Measurements from ENCODE around the gene IL17RB.

DNA sequence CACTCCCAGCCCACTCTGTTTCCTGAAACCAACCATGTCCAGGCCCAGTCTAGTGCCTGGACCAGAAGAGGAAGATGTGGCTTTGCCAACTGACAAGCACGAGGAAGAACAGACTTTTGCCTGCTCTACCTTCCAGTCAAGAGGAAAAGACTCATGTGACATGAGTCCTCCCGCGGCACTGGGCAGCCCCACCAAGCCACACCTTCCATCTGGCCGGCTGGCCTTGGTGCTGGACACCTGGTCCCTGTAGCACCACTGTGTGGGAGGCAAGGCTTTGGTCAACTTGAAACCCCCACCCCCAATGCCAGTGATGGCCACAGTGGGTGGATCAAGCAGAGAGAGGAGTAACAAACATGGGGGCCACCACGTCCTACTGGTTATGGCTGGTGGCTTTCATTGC is 12.7 kb upstream of the IL17RB start:
- no peak for TF ChIP-seq POLR2AphosphoS5 (IDR thresholded peaks at IDR 0.05; ENCODE audit: low read depth, low read length)
- no peak for TF ChIP-seq SIN3A (IDR thresholded peaks at IDR 0.05; ENCODE audit: borderline replicate concordance, insufficient read depth, low read length)

All from PFSK-1 (cell line).